HFFc6 (cell line): ENCODE data around the gene SLC5A2. TPM values are rescaled to one million over a fixed set of nuclear protein-coding genes. Genes with fewer than 3 reads are reported as not detected.
"Not testable (repeated sequence)": the region's sequence is repeated elsewhere in the genome, so short reads cannot be mapped to it uniquely, and the experiment has no call there.

ENCODE experiments used
- DNase-seq: peaks from one replicate; pipeline ENCODE4 v3.0.0-alpha.2; 2018
- H3K27ac Mint-ChIP-seq: 2 replicates; pipeline ENCODE4 v1.8.0; 2020; ENCODE audit warnings: mild to moderate bottlenecking, mixed read lengths
- H3K27me3 Mint-ChIP-seq: 2 replicates; pipeline ENCODE4 v1.8.0; 2021; ENCODE audit warnings: mild to moderate bottlenecking, moderate library complexity, mixed read lengths; ENCODE audit not compliant: insufficient read depth
- H3K36me3 Mint-ChIP-seq: 2 replicates; pipeline ENCODE4 v1.8.0; 2021; ENCODE audit warnings: low read depth, mixed read lengths
- H3K4me1 Mint-ChIP-seq: 2 replicates; pipeline ENCODE4 v1.8.0; 2020; ENCODE audit warnings: low read depth, mixed read lengths
- H3K4me3 Mint-ChIP-seq: 2 replicates; pipeline ENCODE4 v1.8.0; 2020; ENCODE audit warnings: mild to moderate bottlenecking, moderate library complexity, mixed read lengths
- H3K9me3 Mint-ChIP-seq: 2 replicates; pipeline ENCODE4 v1.8.0; 2020; ENCODE audit warnings: mild to moderate bottlenecking, mixed read lengths
- CTCF ChIP-seq: fragments of 200-600 bp; sonication (generic); IDR thresholded peaks from 2 replicates; pipeline ENCODE4 v1.5.0; 2021; ENCODE audit warnings: antibody characterized with exemption, mild to moderate bottlenecking
- total RNA-seq, 6 experiments: library from RNA; stranded (reverse); fragmentation: NEBNext Ultra II Directional; extraction: Animal tissue kit (Norgen Biotek cat#: 25700); gene quantifications; 2 replicates in 1 of 6; 3 replicates in 5 of 6; pipeline ENCODE4 v1.2.3, GENCODE V29; 2021

The SLC5A2 gene
- total RNA-seq, 6 experiments from 2014 or later, result 0.19 to 0.21 TPM; not detected in 4

- Mint-ChIP-seq H3K27me3 (peaks cover 9% of the 10 kb centered on the region; the same call in 1 of the 2 replicates), H3K27ac (no peak overlapping the region), H3K4me1 (peaks cover 23% of the 10 kb centered on the region), H3K4me3 (no peak overlapping the region), H3K36me3 (no peaks in the 10 kb centered on the region), H3K9me3 (no peaks in the 10 kb centered on the region)
- no peak for TF ChIP-seq CTCF
- no peak for DNase-seq
Observed at GRCh38 chr16:31439519-31439918, 43.4 kb upstream of the SLC5A2 start.

- peak; percentile 18 for DNase-seq
- Mint-ChIP-seq H3K27me3 (peaks cover 9% of the 10 kb centered on the region; the same call in 1 of the 2 replicates), H3K9me3 (no peaks in the 10 kb centered on the region), H3K4me1 (peaks cover 23% of the 10 kb centered on the region), H3K4me3 (no peak overlapping the region), H3K36me3 (no peaks in the 10 kb centered on the region), H3K27ac (no peak overlapping the region)
- TF ChIP-seq CTCF, result no peak
Observed at GRCh38 chr16:31440516-31441184, 42.3 kb upstream of the SLC5A2 start.

- no peaks in the 10 kb centered on the region for H3K36me3 Mint-ChIP-seq
- no peaks in the 10 kb centered on the region for H3K9me3 Mint-ChIP-seq
- H3K27me3 Mint-ChIP-seq, result peaks cover 8% of the 10 kb centered on the region; the same call in 1 of the 2 replicates
- DNase-seq, result no peak
- H3K27ac Mint-ChIP-seq, result peak overlapping the region; percentile 60; the same call in 1 of the 2 replicates
- no peak for TF ChIP-seq CTCF
- peak overlapping the region; percentile 82 for H3K4me3 Mint-ChIP-seq
- peaks cover 23% of the 10 kb centered on the region for H3K4me1 Mint-ChIP-seq
Observed at GRCh38 chr16:31441956-31442355, 41.0 kb upstream of the SLC5A2 start.

GRCh38 chr16:31445931-31446330 lies 37.0 kb upstream of the SLC5A2 start:
- H3K9me3 Mint-ChIP-seq, H3K27ac Mint-ChIP-seq, H3K36me3 Mint-ChIP-seq, H3K27me3 Mint-ChIP-seq, H3K4me3 Mint-ChIP-seq, DNase-seq: not testable (repeated sequence)
- peaks cover 13% of the 10 kb centered on the region for H3K4me1 Mint-ChIP-seq

- no peaks in the 10 kb centered on the region; the same call in 1 of the 2 replicates for H3K27me3 Mint-ChIP-seq
- H3K9me3 Mint-ChIP-seq, result no peaks in the 10 kb centered on the region
- peaks cover 50% of the 10 kb centered on the region for H3K4me1 Mint-ChIP-seq
- TF ChIP-seq CTCF, result no peak
- H3K4me3 Mint-ChIP-seq, result no peak overlapping the region; the same call in 1 of the 2 replicates
- DNase-seq, result no peak
- H3K36me3 Mint-ChIP-seq, result no peaks in the 10 kb centered on the region
- peak overlapping the region; percentile 93 for H3K27ac Mint-ChIP-seq
Observed at GRCh38 chr16:31451201-31451600, 31.7 kb upstream of the SLC5A2 start.

GRCh38 chr16:31451681-31452351 lies 31.1 kb upstream of the SLC5A2 start:
- H3K4me1 Mint-ChIP-seq, result peaks cover 52% of the 10 kb centered on the region
- H3K4me3 Mint-ChIP-seq, result peak overlapping the region; percentile 38
- peak; percentile 77 for DNase-seq
- no peaks in the 10 kb centered on the region; the same call in 1 of the 2 replicates for H3K27me3 Mint-ChIP-seq
- H3K27ac Mint-ChIP-seq, result peak overlapping the region; percentile 93
- peak; percentile 78 for TF ChIP-seq CTCF
- no peaks in the 10 kb centered on the region for H3K36me3 Mint-ChIP-seq
- H3K9me3 Mint-ChIP-seq, result no peaks in the 10 kb centered on the region
